Measurements from ENCODE around the gene GDF15.

The GDF15 gene

GRCh38 chr19:18425515-18426415 lies 39.8 kb downstream of the GDF15 start:
- Histone ChIP-seq H3K4me2 (ENCODE audit: insufficient read depth, low read length, poor library complexity, severe bottlenecking) (no peak overlapping the region), H2BK120ac (ENCODE audit: low read depth, low read length) (peak overlapping the region; percentile 50), H3K27me3 (ENCODE audit: control insufficient read depth in 3 of 3, insufficient read depth in 3 of 3, low read depth in 1 of 3, low read length in 3 of 3) (no peaks in the 10 kb centered on the region), H3K9me3 (replicated peaks in 1 of 2; ENCODE audit: control insufficient read depth in 2 of 2, insufficient read depth in 1 of 2, low read depth in 1 of 2, low read length in 2 of 2) (no peaks in the 10 kb centered on the region), H2AFZ (ENCODE audit: low read length) (no peak overlapping the region), H3K36me3 (replicated peaks in 1 of 2; ENCODE audit: control insufficient read depth in 2 of 2, insufficient read depth in 2 of 2, low read length in 2 of 2) (peaks cover 0 to 28% of the 10 kb centered on the region in 2 donors), H3K4ac (ENCODE audit: low read length) (no peak overlapping the region), H2BK12ac (ENCODE audit: low read length) (peak overlapping the region; percentile 97), H4K8ac (ENCODE audit: low read depth, low read length) (no peak overlapping the region), H2AK5ac (ENCODE audit: low read depth, low read length) (peak overlapping the region; percentile 96), H3K9ac (ENCODE audit: low read depth, low read length, poor library complexity) (no peak overlapping the region), H3K14ac (ENCODE audit: low read length) (no peak overlapping the region), H3K4me3 (ENCODE audit: low read length in 2 of 2) (no peak overlapping the region), H3K23ac (ENCODE audit: low read depth, low read length, poor library complexity) (peak overlapping the region; percentile 73), H2BK5ac (ENCODE audit: low read length) (no peak overlapping the region), H2BK15ac (ENCODE audit: low read length) (peak overlapping the region; percentile 69), H3K18ac (ENCODE audit: low read length) (peak overlapping the region; percentile 53), H4K91ac (ENCODE audit: low read depth, low read length, poor library complexity) (no peak overlapping the region), H3K79me1 (ENCODE audit: low read depth, low read length) (peaks cover 13% of the 10 kb centered on the region), H3K27ac (replicated peaks; ENCODE audit: low read length) (no peak overlapping the region), H3K4me1 (ENCODE audit: control insufficient read depth in 2 of 2, insufficient read depth in 1 of 2, low read depth in 1 of 2, low read length in 2 of 2) (peaks cover 34 to 67% of the 10 kb centered on the region in 2 donors)
- no peak for DNase-seq (ENCODE audit: low spot score)
- no CpG with 5 or more reads among the region's 18 CpGs for WGBS, 2 donors (ENCODE audit: extremely low coverage in 2 of 2, insufficient read length in 2 of 2, insufficient replicate concordance in 1 of 2)

DNA sequence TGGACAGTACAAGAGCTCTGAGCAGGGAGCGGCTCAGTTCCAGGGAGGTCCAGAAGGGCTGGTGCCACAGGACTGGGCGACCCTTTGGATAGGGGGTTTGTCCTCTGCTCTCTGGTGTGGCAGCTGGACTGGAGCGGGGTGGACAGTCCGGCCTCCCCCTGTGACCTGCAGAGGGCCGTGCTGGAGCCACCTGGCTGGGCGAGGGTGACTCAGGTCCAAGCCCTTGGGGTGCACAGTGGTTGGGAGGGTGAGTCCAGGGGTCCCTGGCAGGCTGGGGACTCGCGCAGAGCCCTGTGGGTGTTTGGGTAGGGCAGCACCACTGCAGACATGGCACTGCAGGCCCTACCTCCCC lies 40.4 kb downstream of the GDF15 start:
- no peak overlapping the region for H2BK5ac ChIP-seq (ENCODE audit: low read length)
- H2AK5ac ChIP-seq (ENCODE audit: low read depth, low read length), result peak overlapping the region; percentile 95
- no peak overlapping the region for H4K8ac ChIP-seq (ENCODE audit: low read depth, low read length)
- H4K91ac ChIP-seq (ENCODE audit: low read depth, low read length, poor library complexity), result no peak overlapping the region
- H3K14ac ChIP-seq (ENCODE audit: low read length), result peak overlapping the region; percentile 2
- peaks cover 13% of the 10 kb centered on the region for H3K79me1 ChIP-seq (ENCODE audit: low read depth, low read length)
- H3K27ac ChIP-seq (replicated peaks; ENCODE audit: low read length), result no peak overlapping the region
- no peaks in the 10 kb centered on the region for H3K9me3 ChIP-seq (replicated peaks in 1 of 2; ENCODE audit: control insufficient read depth in 2 of 2, insufficient read depth in 1 of 2, low read depth in 1 of 2, low read length in 2 of 2)
- H2BK12ac ChIP-seq (ENCODE audit: low read length), result peak overlapping the region; percentile 94
- H3K36me3 ChIP-seq (replicated peaks in 1 of 2; ENCODE audit: control insufficient read depth in 2 of 2, insufficient read depth in 2 of 2, low read length in 2 of 2), result peaks cover 0 to 30% of the 10 kb centered on the region in 2 donors
- H2BK120ac ChIP-seq (ENCODE audit: low read depth, low read length), result no peak overlapping the region
- peak overlapping the region; percentile 80 for H3K18ac ChIP-seq (ENCODE audit: low read length)
- no peak overlapping the region for H3K4me3 ChIP-seq (ENCODE audit: low read length in 2 of 2)
- peaks cover 34 to 63% of the 10 kb centered on the region in 2 donors for H3K4me1 ChIP-seq (ENCODE audit: control insufficient read depth in 2 of 2, insufficient read depth in 1 of 2, low read depth in 1 of 2, low read length in 2 of 2)
- no CpG with 5 or more reads among the region's 8 CpGs for WGBS, 2 donors (ENCODE audit: extremely low coverage in 2 of 2, insufficient read length in 2 of 2, insufficient replicate concordance in 1 of 2)
- H3K9ac ChIP-seq (ENCODE audit: low read depth, low read length, poor library complexity), result no peak overlapping the region
- peak overlapping the region; percentile 91 for H3K23ac ChIP-seq (ENCODE audit: low read depth, low read length, poor library complexity)
- H3K4ac ChIP-seq (ENCODE audit: low read length), result no peak overlapping the region
- no peak overlapping the region for H2AFZ ChIP-seq (ENCODE audit: low read length)
- DNase-seq (ENCODE audit: low spot score), result no peak
- no peak overlapping the region for H2BK15ac ChIP-seq (ENCODE audit: low read length)
- no peaks in the 10 kb centered on the region for H3K27me3 ChIP-seq (ENCODE audit: control insufficient read depth in 3 of 3, insufficient read depth in 3 of 3, low read depth in 1 of 3, low read length in 3 of 3)
- H3K4me2 ChIP-seq (ENCODE audit: insufficient read depth, low read length, poor library complexity, severe bottlenecking), result no peak overlapping the region

DNA sequence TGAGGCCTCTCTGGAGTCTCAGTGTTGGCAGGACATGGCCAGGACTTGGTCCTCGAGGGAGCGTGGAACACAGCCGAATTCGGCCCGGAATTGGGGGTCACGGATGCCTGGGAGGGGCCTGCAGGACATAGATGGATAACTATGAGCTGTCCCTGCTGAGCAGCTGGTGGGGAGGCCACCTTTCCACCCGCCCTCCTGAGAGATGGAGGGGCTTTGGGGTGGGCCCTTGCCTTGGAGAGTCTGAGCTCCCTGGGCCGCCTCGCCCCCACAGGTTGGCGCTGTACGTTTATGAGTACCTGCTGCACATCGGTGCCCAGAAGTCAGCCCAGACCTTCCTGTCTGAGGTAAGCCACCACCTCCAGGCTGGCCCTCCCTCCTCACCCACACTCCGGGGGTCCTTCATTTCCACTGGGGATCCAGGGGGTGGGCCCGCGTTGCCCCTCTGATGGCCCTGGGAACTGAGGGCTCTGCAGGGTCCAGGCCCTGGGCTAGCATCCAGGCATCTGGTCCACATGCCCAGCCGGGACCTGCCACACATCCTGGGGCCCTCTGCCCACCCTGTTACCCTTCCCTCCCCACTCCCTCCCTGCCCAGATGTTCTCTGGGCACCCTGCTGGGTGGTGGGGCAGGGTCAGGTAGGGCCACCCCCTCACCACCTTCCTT lies 41.3 kb downstream of the GDF15 start:
- Histone ChIP-seq H3K4me1 (ENCODE audit: control insufficient read depth in 2 of 2, insufficient read depth in 1 of 2, low read depth in 1 of 2, low read length in 2 of 2) (peaks cover 41 to 64% of the 10 kb centered on the region in 2 donors), H3K9me3 (replicated peaks in 1 of 2; ENCODE audit: control insufficient read depth in 2 of 2, insufficient read depth in 1 of 2, low read depth in 1 of 2, low read length in 2 of 2) (no peaks in the 10 kb centered on the region), H3K79me1 (ENCODE audit: low read depth, low read length) (peaks cover 13% of the 10 kb centered on the region), H3K27me3 (ENCODE audit: control insufficient read depth in 3 of 3, insufficient read depth in 3 of 3, low read depth in 1 of 3, low read length in 3 of 3) (no peaks in the 10 kb centered on the region), H3K36me3 (replicated peaks in 1 of 2; ENCODE audit: control insufficient read depth in 2 of 2, insufficient read depth in 2 of 2, low read length in 2 of 2) (peaks cover 0 to 35% of the 10 kb centered on the region in 2 donors), H2AFZ (ENCODE audit: low read length) (no peak overlapping the region), H3K14ac (ENCODE audit: low read length) (peak overlapping the region; percentile 21), H3K4me3 (ENCODE audit: low read length in 2 of 2) (no peak overlapping the region), H3K4me2 (ENCODE audit: insufficient read depth, low read length, poor library complexity, severe bottlenecking) (no peak overlapping the region), H2AK5ac (ENCODE audit: low read depth, low read length) (peak overlapping the region; percentile 95), H2BK120ac (ENCODE audit: low read depth, low read length) (no peak overlapping the region), H3K18ac (ENCODE audit: low read length) (peak overlapping the region; percentile 77), H2BK12ac (ENCODE audit: low read length) (peak overlapping the region; percentile 73), H4K8ac (ENCODE audit: low read depth, low read length) (no peak overlapping the region), H2BK5ac (ENCODE audit: low read length) (peak overlapping the region; percentile 87), H3K23ac (ENCODE audit: low read depth, low read length, poor library complexity) (no peak overlapping the region), H3K27ac (replicated peaks; ENCODE audit: low read length) (no peak overlapping the region), H3K9ac (ENCODE audit: low read depth, low read length, poor library complexity) (no peak overlapping the region), H3K4ac (ENCODE audit: low read length) (peak overlapping the region; percentile 84), H4K91ac (ENCODE audit: low read depth, low read length, poor library complexity) (no peak overlapping the region), H2BK15ac (ENCODE audit: low read length) (peak overlapping the region; percentile 85)
- WGBS, 2 donors (ENCODE audit: extremely low coverage in 2 of 2, insufficient read length in 2 of 2, insufficient replicate concordance in 1 of 2), result no CpG with 5 or more reads among the region's 16 CpGs
- DNase-seq (ENCODE audit: low spot score), result no peak

DNA sequence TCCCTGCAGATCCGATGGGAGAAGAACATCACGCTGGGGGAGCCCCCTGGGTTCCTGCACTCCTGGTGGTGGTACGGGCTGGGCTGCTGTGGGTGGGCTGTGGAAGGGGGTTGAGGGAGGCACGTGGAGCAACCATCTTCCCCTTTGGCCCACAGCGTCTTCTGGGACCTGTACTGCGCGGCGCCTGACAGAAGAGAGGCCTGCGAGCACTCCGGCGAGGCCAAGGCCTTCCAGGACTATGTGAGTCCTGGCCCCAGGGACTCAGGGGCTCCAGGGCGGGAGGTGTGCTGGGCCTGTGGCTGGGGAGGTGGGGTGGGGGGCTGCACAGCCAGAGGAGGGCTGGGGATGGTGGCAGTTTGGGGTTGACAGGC lies 41.8 kb downstream of the GDF15 start:
- Histone ChIP-seq H4K91ac (ENCODE audit: low read depth, low read length, poor library complexity) (no peak overlapping the region), H3K14ac (ENCODE audit: low read length) (no peak overlapping the region), H3K9ac (ENCODE audit: low read depth, low read length, poor library complexity) (no peak overlapping the region), H2AFZ (ENCODE audit: low read length) (no peak overlapping the region), H3K27me3 (ENCODE audit: control insufficient read depth in 3 of 3, insufficient read depth in 3 of 3, low read depth in 1 of 3, low read length in 3 of 3) (no peaks in the 10 kb centered on the region), H3K23ac (ENCODE audit: low read depth, low read length, poor library complexity) (no peak overlapping the region), H3K36me3 (replicated peaks in 1 of 2; ENCODE audit: control insufficient read depth in 2 of 2, insufficient read depth in 2 of 2, low read length in 2 of 2) (peaks cover 0 to 35% of the 10 kb centered on the region in 2 donors), H3K4ac (ENCODE audit: low read length) (peak overlapping the region; percentile 84), H2AK5ac (ENCODE audit: low read depth, low read length) (peak overlapping the region; percentile 95), H2BK5ac (ENCODE audit: low read length) (peak overlapping the region; percentile 87), H3K4me1 (ENCODE audit: control insufficient read depth in 2 of 2, insufficient read depth in 1 of 2, low read depth in 1 of 2, low read length in 2 of 2) (peaks cover 44 to 65% of the 10 kb centered on the region in 2 donors), H2BK12ac (ENCODE audit: low read length) (peak overlapping the region; percentile 73), H3K4me2 (ENCODE audit: insufficient read depth, low read length, poor library complexity, severe bottlenecking) (no peak overlapping the region), H3K27ac (replicated peaks; ENCODE audit: low read length) (no peak overlapping the region), H4K8ac (ENCODE audit: low read depth, low read length) (no peak overlapping the region), H3K18ac (ENCODE audit: low read length) (peak overlapping the region; percentile 77), H2BK120ac (ENCODE audit: low read depth, low read length) (peak overlapping the region; percentile 76), H3K4me3 (ENCODE audit: low read length in 2 of 2) (no peak overlapping the region), H3K9me3 (replicated peaks in 1 of 2; ENCODE audit: control insufficient read depth in 2 of 2, insufficient read depth in 1 of 2, low read depth in 1 of 2, low read length in 2 of 2) (no peaks in the 10 kb centered on the region), H3K79me1 (ENCODE audit: low read depth, low read length) (peaks cover 13% of the 10 kb centered on the region), H2BK15ac (ENCODE audit: low read length) (peak overlapping the region; percentile 98)
- WGBS, 2 donors (ENCODE audit: extremely low coverage in 2 of 2, insufficient read length in 2 of 2, insufficient replicate concordance in 1 of 2), result no CpG with 5 or more reads among the region's 12 CpGs
- no peak for DNase-seq (ENCODE audit: low spot score)

All from neuronal stem cell (in vitro differentiated cells).